ENCODE results near the gene GSPT1. TPM values are rescaled to one million over a fixed set of nuclear protein-coding genes. Genes with fewer than 3 reads are reported as not detected.
A peak's percentile ranks its signal among the peaks of the same experiment; 100 is the strongest.

Gene GSPT1
- total and polyA plus RNA-seq, 9 of the 15 experiments (the other 6 are each of a cell fraction or from before 2014, with no cell fraction given) = 63.8 to 269 (median 148) TPM

DNA sequence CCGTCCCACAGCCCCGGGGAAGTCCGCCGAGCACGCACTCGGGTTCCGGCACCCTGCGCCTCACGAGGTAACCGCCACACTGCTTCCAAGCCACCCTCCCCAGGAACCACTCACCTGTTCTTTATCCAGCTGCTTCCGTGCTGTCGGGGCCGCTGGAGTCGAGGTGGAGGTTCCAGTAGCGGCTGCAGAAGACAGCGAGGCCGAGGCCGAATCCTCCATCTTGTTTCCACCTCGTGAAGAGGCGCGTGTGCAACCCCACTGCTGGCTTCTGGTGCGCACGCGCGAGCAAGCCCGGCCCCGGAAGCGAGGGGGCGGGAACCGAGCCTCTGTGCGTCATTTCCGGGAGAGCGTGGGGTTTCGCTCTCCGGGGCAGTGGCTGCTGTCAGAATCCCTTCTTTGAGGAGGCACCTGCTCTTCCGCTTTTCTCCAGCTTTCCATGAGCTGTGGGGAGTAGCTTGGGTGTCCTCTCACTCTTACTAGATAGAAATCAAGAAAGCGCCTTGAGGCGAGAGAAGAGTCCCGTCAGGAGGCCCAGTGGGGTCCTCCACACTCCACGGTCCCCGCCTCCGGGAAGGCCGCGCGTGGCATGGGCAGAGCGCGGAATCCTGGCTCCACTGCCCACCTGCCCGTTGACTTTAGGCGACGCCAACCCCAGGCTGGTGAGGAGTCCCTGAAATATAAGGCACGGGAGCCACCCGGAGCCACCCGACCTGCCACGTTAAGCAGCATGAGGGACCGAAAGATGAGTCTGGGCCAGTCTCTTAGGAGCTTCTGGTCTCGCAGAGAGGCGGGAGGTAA is 64.3 kb downstream of the GSPT1 start, which contains the start of gene RSL1D1 (continued):
- TF ChIP-seq POLR2AphosphoS5 (IDR thresholded peaks at IDR 0.05; ENCODE audit: control insufficient read depth, insufficient read depth, low read depth, low read length) = peak; percentile 92
- no peak for TF ChIP-seq ZNF764 (CRISPR knock-in tag; IDR thresholded peaks at IDR 0.05; ENCODE audit: low read depth)
- no peak for TF ChIP-seq SNRNP70 (optimal IDR thresholded peaks at IDR 0.05; ENCODE audit: low read depth, low read length)
- TF ChIP-seq, protein P1, sequence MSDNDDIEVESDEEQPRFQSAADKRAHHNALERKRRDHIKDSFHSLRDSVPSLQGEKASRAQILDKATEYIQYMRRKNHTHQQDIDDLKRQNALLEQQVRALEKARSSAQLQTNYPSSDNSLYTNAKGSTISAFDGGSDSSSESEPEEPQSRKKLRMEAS (CRISPR knock-in tag; IDR thresholded peaks at IDR 0.05) = peak; percentile 92
- TF ChIP-seq NUFIP1 (IDR thresholded peaks at IDR 0.05; ENCODE audit: partially characterized antibody) = no peak
- no peak for TF ChIP-seq KLF1 (tag; IDR thresholded peaks at IDR 0.05)
- 0 out of 2 replicates have a peak, but pooled peaks have one; percentile 1 for TF ChIP-seq TCF3 (CRISPR knock-in tag; IDR thresholded peaks at IDR 0.05)
- no peak for TF ChIP-seq ATF1 (CRISPR knock-in tag; IDR thresholded peaks at IDR 0.05)
- TF ChIP-seq ATF1 (tag; IDR thresholded peaks at IDR 0.05) = peak; percentile 94
- TF ChIP-seq TBP (optimal IDR thresholded peaks at IDR 0.05; ENCODE audit: low read depth, low read length) = peak; percentile 96
- 0 out of 4 replicates have a peak, but pooled peaks of 1 of the 2 experiments have one; percentile 22 for TF ChIP-seq KDM4B (IDR thresholded peaks at IDR 0.05; ENCODE audit: borderline replicate concordance in 2 of 2, low read depth in 1 of 2)
- TF ChIP-seq TAF9B (IDR thresholded peaks at IDR 0.05; ENCODE audit: partially characterized antibody) = peak; percentile 98
- no peak for TF ChIP-seq SMC3 (conservative IDR thresholded peaks at IDR 0.05; ENCODE audit: insufficient read depth, low read depth, low read length)
- peak; percentile 88 for TF ChIP-seq MEIS2 (IDR thresholded peaks at IDR 0.05; ENCODE audit: partially characterized antibody)
- no peak for TF ChIP-seq ZNF644 (tag; IDR thresholded peaks at IDR 0.05; ENCODE audit: low read depth)
- TF ChIP-seq, protein P2, sequence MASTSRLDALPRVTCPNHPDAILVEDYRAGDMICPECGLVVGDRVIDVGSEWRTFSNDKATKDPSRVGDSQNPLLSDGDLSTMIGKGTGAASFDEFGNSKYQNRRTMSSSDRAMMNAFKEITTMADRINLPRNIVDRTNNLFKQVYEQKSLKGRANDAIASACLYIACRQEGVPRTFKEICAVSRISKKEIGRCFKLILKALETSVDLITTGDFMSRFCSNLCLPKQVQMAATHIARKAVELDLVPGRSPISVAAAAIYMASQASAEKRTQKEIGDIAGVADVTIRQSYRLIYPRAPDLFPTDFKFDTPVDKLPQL (IDR thresholded peaks at IDR 0.05; ENCODE audit: extremely low read depth, insufficient read length) = peak; percentile 49
- peak; percentile 80 for TF ChIP-seq PHF20 (IDR thresholded peaks at IDR 0.05; ENCODE audit: partially characterized antibody)
- TF ChIP-seq ZNF263 (CRISPR knock-in tag; IDR thresholded peaks at IDR 0.05; ENCODE audit: borderline replicate concordance) = peak; percentile 59; the same call in 1 of the 2 replicates
- TF ChIP-seq NEUROD1 (IDR thresholded peaks at IDR 0.05; ENCODE audit: borderline replicate concordance, low read depth, low read length, partially characterized antibody) = peak; percentile 84
- TF ChIP-seq ZNF316 (IDR thresholded peaks at IDR 0.05) = peak; percentile 20; the same call in 1 of the 2 replicates
- TF ChIP-seq, protein P3, sequence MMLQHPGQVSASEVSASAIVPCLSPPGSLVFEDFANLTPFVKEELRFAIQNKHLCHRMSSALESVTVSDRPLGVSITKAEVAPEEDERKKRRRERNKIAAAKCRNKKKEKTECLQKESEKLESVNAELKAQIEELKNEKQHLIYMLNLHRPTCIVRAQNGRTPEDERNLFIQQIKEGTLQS (IDR thresholded peaks at IDR 0.05) = 0 out of 2 replicates have a peak, but pooled peaks have one; percentile 25
- TF ChIP-seq, protein P3 (CRISPR knock-in tag; conservative IDR thresholded peaks at IDR 0.05) = no peak
- TF ChIP-seq ZNF12 (CRISPR knock-in tag; IDR thresholded peaks at IDR 0.05) = 0 out of 2 replicates have a peak, but pooled peaks have one; percentile 13
- TF ChIP-seq, protein P4, sequence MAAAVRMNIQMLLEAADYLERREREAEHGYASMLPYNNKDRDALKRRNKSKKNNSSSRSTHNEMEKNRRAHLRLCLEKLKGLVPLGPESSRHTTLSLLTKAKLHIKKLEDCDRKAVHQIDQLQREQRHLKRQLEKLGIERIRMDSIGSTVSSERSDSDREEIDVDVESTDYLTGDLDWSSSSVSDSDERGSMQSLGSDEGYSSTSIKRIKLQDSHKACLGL (CRISPR knock-in tag; IDR thresholded peaks at IDR 0.05; ENCODE audit: borderline replicate concordance, poor library complexity, severe bottlenecking) = peak; percentile 69
- no peak for TF ChIP-seq BACH1 (tag; IDR thresholded peaks at IDR 0.05)
- no peak for TF ChIP-seq NR4A1 (CRISPR knock-in tag; IDR thresholded peaks at IDR 0.05)
- no peak for TF ChIP-seq NR4A1 (tag; IDR thresholded peaks at IDR 0.05)

Measured in K562 (cell line).